Lung (tissue), 12 donors: ENCODE results near the gene LGALS3. TPM values are rescaled to one million over a fixed set of nuclear protein-coding genes. Genes with fewer than 3 reads are reported as not detected.

Experiments
- ATAC-seq: fragments of 200-7000 bp; cut with Tn5 transposase; one replicate; pipeline ENCODE4 v1.9.1; 2020; ENCODE audit warnings: moderate number of reproducible peaks; ENCODE audit not compliant: insufficient read depth, low FRiP score
- DNase-seq, 3 donors: peaks; one replicate each; pipeline ENCODE4 v3.0.0-alpha.2; 2013 to 2017
- H3K27ac ChIP-seq, 2 donors: one replicate each; pipeline ENCODE4 v1.5.1; 2013; ENCODE audit warnings: mild to moderate bottlenecking in 2 of 2, moderate library complexity in 2 of 2, control low read depth in 1 of 2, inconsistent platforms in 1 of 2, low read depth in 1 of 2, low read length in 1 of 2
- H3K27me3 ChIP-seq, 3 donors: one replicate each; pipeline ENCODE4 v1.5.1; 2013; ENCODE audit warnings: low read length in 2 of 3; ENCODE audit not compliant: control insufficient read depth in 3 of 3, insufficient read depth in 3 of 3
- H3K36me3 ChIP-seq, 4 donors: one replicate each; pipeline ENCODE4 v1.5.1; 2013; ENCODE audit warnings: low read length in 4 of 4, mild to moderate bottlenecking in 1 of 4, moderate library complexity in 1 of 4; ENCODE audit not compliant: control insufficient read depth in 4 of 4, insufficient read depth in 4 of 4
- H3K4me1 ChIP-seq, 5 donors: one replicate each; pipeline ENCODE4 v1.5.1; 2013; ENCODE audit warnings: low read length in 5 of 5, mild to moderate bottlenecking in 2 of 5, moderate library complexity in 1 of 5; ENCODE audit not compliant: control insufficient read depth in 5 of 5, insufficient read depth in 5 of 5
- H3K4me3 ChIP-seq: one replicate; pipeline ENCODE4 v1.5.1; 2013; ENCODE audit warnings: mild to moderate bottlenecking, control low read depth, moderate library complexity
- H3K9ac ChIP-seq, 2 donors: one replicate each; pipeline ENCODE4 v1.5.1; 2013; ENCODE audit warnings: low read length in 2 of 2, control low read depth in 1 of 2; ENCODE audit not compliant: insufficient read depth in 1 of 2
- H3K9me3 ChIP-seq, 4 donors: one replicate each; pipeline ENCODE4 v1.5.1; 2013; ENCODE audit warnings: low read length in 3 of 4, mild to moderate bottlenecking in 1 of 4, moderate library complexity in 1 of 4; ENCODE audit not compliant: control insufficient read depth in 4 of 4, insufficient read depth in 3 of 4
- CTCF ChIP-seq: IDR thresholded peaks from 2 replicates; pipeline ENCODE4 v1.5.1; 2012; ENCODE audit warnings: mild to moderate bottlenecking; ENCODE audit errors: control extremely low read depth, extremely low read depth
- whole genome bisulfite sequencing, 2 donors: extraction: QIAGEN DNeasy Blood & Tissue Kit; methylation state at CpG; one replicate each; pipeline ENCODE4 v1.1.7; 2013; 5-methylcytosine and 5-hydroxymethylcytosine counted together
- polyA plus RNA-seq, 2 donors: library from polyadenylated mRNA; stranded (reverse); fragments of 200-250 nt; gene quantifications; one replicate each; pipeline ENCODE4 v1.2.1, GENCODE V29; 2013
- total RNA-seq, 2 donors: library from RNA; depleted of rRNA in 1 of 2; stranded (reverse); fragments of >200 nt in 1 of 2; gene quantifications; one replicate each; pipeline ENCODE4 v1.2.1, GENCODE V29; 2014 to 2021
- donor health status: control.
- donor health status: control.
- donor health status: Bipolar disorder and iron deficiency.
- donor health status: healthy.
- donor health status: DM: yes; HTN: yes; CAD: no.

Gene LGALS3
- total and polyA plus RNA-seq, 4 donors, result 166 to 875 (median 443) TPM

GRCh38 chr14:55123101-55123500, 6.0 kb upstream of the LGALS3 start:
- Histone ChIP-seq H3K36me3 (no peaks in the 10 kb centered on the region), H3K4me1 (peaks cover 10 to 31% (median 17%) of the 10 kb centered on the region in 5 donors), H3K9ac (peak overlapping the region in 1 of 2 donors; percentile 8), H3K4me3 (no peak overlapping the region), H3K27ac (peak overlapping the region; percentile 35 to 65), H3K9me3 (no peaks in the 10 kb centered on the region), H3K27me3 (no peaks in the 10 kb centered on the region)
- TF ChIP-seq CTCF, result no peak
- peak; percentile 57 to 78 (median 68) for DNase-seq
- WGBS, 2 donors, result 75 to 84% methylated on average over 8 of the region's 8 CpGs
- peak; percentile 56 for ATAC-seq

GRCh38 chr14:55123852-55124639, 5.0 kb upstream of the LGALS3 start:
- TF ChIP-seq CTCF, result no peak
- WGBS, 2 donors, result 92 to 94% methylated on average over 9 of the region's 9 CpGs
- no peaks in the 10 kb centered on the region for H3K9me3 ChIP-seq
- no peak for ATAC-seq
- H3K4me1 ChIP-seq, result peaks cover 10 to 28% (median 18%) of the 10 kb centered on the region in 5 donors
- no peak overlapping the region for H3K9ac ChIP-seq
- H3K27ac ChIP-seq, result no peak overlapping the region
- DNase-seq, result no peak
- no peak overlapping the region for H3K4me3 ChIP-seq
- no peaks in the 10 kb centered on the region for H3K36me3 ChIP-seq
- H3K27me3 ChIP-seq, result no peaks in the 10 kb centered on the region

- Histone ChIP-seq H3K4me1 (peaks cover 10 to 24% (median 18%) of the 10 kb centered on the region in 5 donors), H3K27ac (peak overlapping the region in 1 of 2 donors; percentile 56), H3K27me3 (no peaks in the 10 kb centered on the region), H3K4me3 (no peak overlapping the region), H3K9me3 (no peaks in the 10 kb centered on the region), H3K9ac (no peak overlapping the region), H3K36me3 (no peaks in the 10 kb centered on the region)
- DNase-seq (no peak), ATAC-seq (no peak)
- no peak for TF ChIP-seq CTCF
- WGBS, 2 donors, result 88 to 93% methylated on average over 8 of the region's 8 CpGs
Measured at GRCh38 chr14:55124774-55125386, 4.2 kb upstream of the LGALS3 start.
